OCI-LY3 (cell line): ENCODE measurements around the gene PEAK3.

Experiments
- CTCF ChIP-seq: fragments of 200-600, 300-600 bp; sonication (generic); IDR thresholded peaks from 2 replicates; pipeline ENCODE4 v1.5.1; 2014; ENCODE audit warnings: antibody characterized with exemption, low read length, low read depth
- EZH2phosphoT487 ChIP-seq: fragments of 200-600 bp; shearing (Covaris generic); IDR thresholded peaks from 2 replicates; pipeline ENCODE4 v1.6.1; 2018; ENCODE audit warnings: antibody characterized with exemption, mixed run types, low read depth

GRCh38 chr19:2252055-2252796, 29.7 kb downstream of the PEAK3 start:
- TF ChIP-seq EZH2phosphoT487 = no peak
- no peak for TF ChIP-seq CTCF
